HEK293 (cell line): ENCODE results near the gene OTOP3.
A peak's percentile ranks its signal among the peaks of the same experiment; 100 is the strongest.

Source experiments
- GLIS2 ChIP-seq: fragments of 450-650 bp; formaldehyde crosslinking; IDR thresholded peaks from 2 replicates; pipeline ENCODE4 v1.5.1; 2016; ENCODE audit warnings: missing biosample characterization, missing genetic modification characterization
- HOXA7 ChIP-seq: sonication (generic); formaldehyde crosslinking; IDR thresholded peaks from 2 replicates; pipeline ENCODE4 v1.8.1; 2022; ENCODE audit warnings: missing genetic modification reagents, borderline replicate concordance
- KLF8 ChIP-seq: fragments of 450-650 bp; formaldehyde crosslinking; IDR thresholded peaks from 2 replicates; pipeline ENCODE4 v1.5.1; 2016; ENCODE audit warnings: missing biosample characterization, missing genetic modification characterization
- SP2 ChIP-seq: fragments of 450-650 bp; formaldehyde crosslinking; IDR thresholded peaks from 2 replicates; pipeline ENCODE4 v1.5.1; 2016; ENCODE audit warnings: missing biosample characterization, missing genetic modification characterization
- TCF7L2 ChIP-seq: IDR thresholded peaks from 2 replicates; pipeline ENCODE4 v1.6.1; 2011; ENCODE audit warnings: low read depth, mild to moderate bottlenecking, inconsistent platforms, low read length, moderate library complexity, borderline replicate concordance
- ZBTB6 ChIP-seq: fragments of 450-650 bp; formaldehyde crosslinking; IDR thresholded peaks from 2 replicates; pipeline ENCODE4 v1.5.1; 2017; ENCODE audit warnings: missing biosample characterization, missing genetic modification characterization
- ZBTB7A ChIP-seq: fragments of 450-650 bp; formaldehyde crosslinking; IDR thresholded peaks from 2 replicates; pipeline ENCODE4 v1.5.1; 2016; ENCODE audit warnings: low read depth, missing biosample characterization, missing genetic modification characterization
- ZIC2 ChIP-seq: fragments of 450-650 bp; formaldehyde crosslinking; IDR thresholded peaks from 2 replicates; pipeline ENCODE4 v1.5.1; 2016; ENCODE audit warnings: missing biosample characterization, missing genetic modification characterization
- ZNF223 ChIP-seq: fragments of 450-650 bp; formaldehyde crosslinking; IDR thresholded peaks from 2 replicates; pipeline ENCODE4 v1.5.1; 2016; ENCODE audit warnings: missing biosample characterization, missing genetic modification characterization
- ZNF280D ChIP-seq: fragments of 450-650 bp; formaldehyde crosslinking; IDR thresholded peaks from 2 replicates; pipeline ENCODE4 v1.5.1; 2016; ENCODE audit warnings: missing biosample characterization, missing genetic modification characterization
- ZNF324 ChIP-seq: fragments of 450-650 bp; formaldehyde crosslinking; IDR thresholded peaks from 2 replicates; pipeline ENCODE4 v1.5.1; 2016; ENCODE audit warnings: missing biosample characterization, missing genetic modification characterization
- ZNF335 ChIP-seq: fragments of 450-650 bp; formaldehyde crosslinking; conservative IDR thresholded peaks from 2 replicates; pipeline ENCODE4 v1.5.1; 2016; ENCODE audit warnings: missing biosample characterization, missing genetic modification characterization
- ZNF341 ChIP-seq: fragments of 450-650 bp; formaldehyde crosslinking; IDR thresholded peaks from 2 replicates; pipeline ENCODE4; 2016; ENCODE audit warnings: low read depth, missing biosample characterization, missing genetic modification characterization
- ZNF391 ChIP-seq: fragments of 450-650 bp; formaldehyde crosslinking; IDR thresholded peaks from 2 replicates; pipeline ENCODE4 v1.5.1; 2016; ENCODE audit warnings: low read depth, missing biosample characterization, missing genetic modification characterization, borderline replicate concordance
- ZNF548 ChIP-seq: fragments of 450-650 bp; formaldehyde crosslinking; IDR thresholded peaks from 2 replicates; pipeline ENCODE4 v1.5.1; 2016; ENCODE audit warnings: missing biosample characterization, missing genetic modification characterization
- TF ChIP-seq, protein P1 (sequence below): fragments of 450-650 bp; formaldehyde crosslinking; IDR thresholded peaks from 2 replicates; pipeline ENCODE4 v1.5.1; 2016; ENCODE audit warnings: missing biosample characterization, missing genetic modification characterization
- TF ChIP-seq, protein P2 (sequence below): fragments of 450-650 bp; formaldehyde crosslinking; IDR thresholded peaks from 2 replicates; pipeline ENCODE4 v1.5.1; 2016; ENCODE audit warnings: missing biosample characterization, missing genetic modification characterization
- TF ChIP-seq, protein P3 (sequence below): fragments of 450-650 bp; formaldehyde crosslinking; conservative IDR thresholded peaks from 2 replicates; pipeline ENCODE4 v1.5.1; 2016; ENCODE audit warnings: low read depth, missing biosample characterization, missing genetic modification characterization
- TF ChIP-seq, protein P4 (sequence below): fragments of 450-650 bp; formaldehyde crosslinking; IDR thresholded peaks from 2 replicates; pipeline ENCODE4 v1.5.1; 2017; ENCODE audit warnings: missing biosample characterization, missing genetic modification characterization
- TF ChIP-seq, protein P5 (sequence below): fragments of 450-650 bp; formaldehyde crosslinking; IDR thresholded peaks from 2 replicates; pipeline ENCODE4 v1.5.1; 2016; ENCODE audit warnings: missing biosample characterization, missing genetic modification characterization

Gene OTOP3

DNA sequence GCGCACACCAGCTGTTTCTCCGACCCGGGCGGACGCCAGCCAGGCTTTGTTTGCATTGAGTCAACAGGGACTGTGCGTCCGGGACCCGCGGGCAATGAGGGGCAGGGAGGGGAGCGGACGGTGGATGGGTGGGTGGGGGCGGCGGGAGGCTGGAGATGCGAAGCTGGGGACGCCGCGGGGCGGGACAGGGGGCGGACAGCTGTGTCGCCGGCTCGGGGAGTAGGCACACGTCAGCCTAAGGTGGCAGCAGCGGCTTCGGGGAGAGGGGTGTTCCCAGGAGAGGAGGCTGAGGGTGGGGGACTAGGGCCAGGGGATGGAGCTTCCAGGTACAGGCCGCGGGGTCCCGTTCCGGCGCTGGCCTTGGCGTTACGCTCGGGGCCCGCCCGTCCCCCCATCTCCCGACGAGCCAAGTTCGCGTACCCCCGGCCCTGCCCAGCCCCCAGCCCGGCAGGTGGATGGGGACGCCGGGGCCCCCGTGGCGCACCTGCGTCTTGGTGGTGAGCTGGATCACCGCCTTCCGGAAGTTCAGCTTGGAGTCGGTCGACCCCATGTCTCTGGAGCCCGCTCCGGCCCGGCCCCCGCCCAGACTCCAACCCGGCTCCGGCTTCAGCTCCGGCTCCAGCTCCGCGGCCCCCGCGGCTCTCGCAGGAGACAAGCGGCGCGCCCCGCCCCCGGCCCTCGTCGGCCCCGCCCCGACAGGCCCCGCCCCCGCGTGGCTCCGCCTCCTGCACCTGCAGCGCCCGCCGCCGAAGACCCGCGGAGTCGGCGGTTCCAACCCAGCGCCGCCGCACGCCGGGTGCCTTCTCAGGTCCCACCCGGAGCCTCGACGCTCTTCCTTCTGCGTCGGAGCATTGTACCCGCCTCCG, 36.6 kb downstream of the OTOP3 start, which contains the start of gene HID1 (continued):
- TF ChIP-seq, protein P1, sequence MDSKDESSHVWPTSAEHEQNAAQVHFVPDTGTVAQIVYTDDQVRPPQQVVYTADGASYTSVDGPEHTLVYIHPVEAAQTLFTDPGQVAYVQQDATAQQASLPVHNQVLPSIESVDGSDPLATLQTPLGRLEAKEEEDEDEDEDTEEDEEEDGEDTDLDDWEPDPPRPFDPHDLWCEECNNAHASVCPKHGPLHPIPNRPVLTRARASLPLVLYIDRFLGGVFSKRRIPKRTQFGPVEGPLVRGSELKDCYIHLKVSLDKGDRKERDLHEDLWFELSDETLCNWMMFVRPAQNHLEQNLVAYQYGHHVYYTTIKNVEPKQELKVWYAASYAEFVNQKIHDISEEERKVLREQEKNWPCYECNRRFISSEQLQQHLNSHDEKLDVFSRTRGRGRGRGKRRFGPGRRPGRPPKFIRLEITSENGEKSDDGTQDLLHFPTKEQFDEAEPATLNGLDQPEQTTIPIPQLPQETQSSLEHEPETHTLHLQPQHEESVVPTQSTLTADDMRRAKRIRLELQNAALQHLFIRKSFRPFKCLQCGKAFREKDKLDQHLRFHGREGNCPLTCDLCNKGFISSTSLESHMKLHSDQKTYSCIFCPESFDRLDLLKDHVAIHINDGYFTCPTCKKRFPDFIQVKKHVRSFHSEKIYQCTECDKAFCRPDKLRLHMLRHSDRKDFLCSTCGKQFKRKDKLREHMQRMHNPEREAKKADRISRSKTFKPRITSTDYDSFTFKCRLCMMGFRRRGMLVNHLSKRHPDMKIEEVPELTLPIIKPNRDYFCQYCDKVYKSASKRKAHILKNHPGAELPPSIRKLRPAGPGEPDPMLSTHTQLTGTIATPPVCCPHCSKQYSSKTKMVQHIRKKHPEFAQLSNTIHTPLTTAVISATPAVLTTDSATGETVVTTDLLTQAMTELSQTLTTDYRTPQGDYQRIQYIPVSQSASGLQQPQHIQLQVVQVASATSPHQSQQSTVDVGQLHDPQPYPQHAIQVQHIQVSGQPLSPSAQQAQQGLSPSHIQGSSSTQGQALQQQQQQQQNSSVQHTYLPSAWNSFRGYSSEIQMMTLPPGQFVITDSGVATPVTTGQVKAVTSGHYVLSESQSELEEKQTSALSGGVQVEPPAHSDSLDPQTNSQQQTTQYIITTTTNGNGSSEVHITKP (tag by site-specific recombination) = peak; percentile 77
- TF ChIP-seq SP2 (tag by site-specific recombination) (peak; percentile 67), HOXA7 (CRISPR knock-in tag) (no peak), ZNF223 (no peak), ZNF280D (tag by site-specific recombination) (no peak), TCF7L2 (no peak), GLIS2 (tag by site-specific recombination) (peak; percentile 19; the same call in 1 of the 2 replicates), ZNF548 (tag by site-specific recombination) (no peak), ZNF341 (tag by site-specific recombination) (peak; percentile 62), ZNF335 (tag by site-specific recombination) (peak; percentile 70; the same call in 1 of the 2 replicates), ZNF391 (tag by site-specific recombination) (no peak), ZIC2 (tag by site-specific recombination) (peak; percentile 70), ZBTB7A (tag by site-specific recombination) (peak; percentile 77), ZNF324 (tag by site-specific recombination) (0 out of 2 replicates have a peak, but pooled peaks have one; percentile 28), ZBTB6 (tag by site-specific recombination) (peak; percentile 99), KLF8 (tag by site-specific recombination) (0 out of 2 replicates have a peak, but pooled peaks have one; percentile 36)
- TF ChIP-seq, protein P2, sequence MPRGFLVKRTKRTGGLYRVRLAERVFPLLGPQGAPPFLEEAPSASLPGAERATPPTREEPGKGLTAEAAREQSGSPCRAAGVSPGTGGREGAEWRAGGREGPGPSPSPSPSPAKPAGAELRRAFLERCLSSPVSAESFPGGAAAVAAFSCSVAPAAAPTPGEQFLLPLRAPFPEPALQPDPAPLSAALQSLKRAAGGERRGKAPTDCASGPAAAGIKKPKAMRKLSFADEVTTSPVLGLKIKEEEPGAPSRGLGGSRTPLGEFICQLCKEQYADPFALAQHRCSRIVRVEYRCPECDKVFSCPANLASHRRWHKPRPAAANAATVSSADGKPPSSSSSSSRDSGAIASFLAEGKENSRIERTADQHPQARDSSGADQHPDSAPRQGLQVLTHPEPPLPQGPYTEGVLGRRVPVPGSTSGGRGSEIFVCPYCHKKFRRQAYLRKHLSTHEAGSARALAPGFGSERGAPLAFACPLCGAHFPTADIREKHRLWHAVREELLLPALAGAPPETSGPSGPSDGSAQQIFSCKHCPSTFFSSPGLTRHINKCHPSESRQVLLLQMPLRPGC (tag by site-specific recombination) = no peak
- TF ChIP-seq, protein P3, sequence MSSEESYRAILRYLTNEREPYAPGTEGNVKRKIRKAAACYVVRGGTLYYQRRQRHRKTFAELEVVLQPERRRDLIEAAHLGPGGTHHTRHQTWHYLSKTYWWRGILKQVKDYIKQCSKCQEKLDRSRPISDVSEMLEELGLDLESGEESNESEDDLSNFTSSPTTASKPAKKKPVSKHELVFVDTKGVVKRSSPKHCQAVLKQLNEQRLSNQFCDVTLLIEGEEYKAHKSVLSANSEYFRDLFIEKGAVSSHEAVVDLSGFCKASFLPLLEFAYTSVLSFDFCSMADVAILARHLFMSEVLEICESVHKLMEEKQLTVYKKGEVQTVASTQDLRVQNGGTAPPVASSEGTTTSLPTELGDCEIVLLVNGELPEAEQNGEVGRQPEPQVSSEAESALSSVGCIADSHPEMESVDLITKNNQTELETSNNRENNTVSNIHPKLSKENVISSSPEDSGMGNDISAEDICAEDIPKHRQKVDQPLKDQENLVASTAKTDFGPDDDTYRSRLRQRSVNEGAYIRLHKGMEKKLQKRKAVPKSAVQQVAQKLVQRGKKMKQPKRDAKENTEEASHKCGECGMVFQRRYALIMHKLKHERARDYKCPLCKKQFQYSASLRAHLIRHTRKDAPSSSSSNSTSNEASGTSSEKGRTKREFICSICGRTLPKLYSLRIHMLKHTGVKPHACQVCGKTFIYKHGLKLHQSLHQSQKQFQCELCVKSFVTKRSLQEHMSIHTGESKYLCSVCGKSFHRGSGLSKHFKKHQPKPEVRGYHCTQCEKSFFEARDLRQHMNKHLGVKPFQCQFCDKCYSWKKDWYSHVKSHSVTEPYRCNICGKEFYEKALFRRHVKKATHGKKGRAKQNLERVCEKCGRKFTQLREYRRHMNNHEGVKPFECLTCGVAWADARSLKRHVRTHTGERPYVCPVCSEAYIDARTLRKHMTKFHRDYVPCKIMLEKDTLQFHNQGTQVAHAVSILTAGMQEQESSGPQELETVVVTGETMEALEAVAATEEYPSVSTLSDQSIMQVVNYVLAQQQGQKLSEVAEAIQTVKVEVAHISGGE = peak; percentile 42; the same call in 1 of the 2 replicates
- TF ChIP-seq, protein P4, sequence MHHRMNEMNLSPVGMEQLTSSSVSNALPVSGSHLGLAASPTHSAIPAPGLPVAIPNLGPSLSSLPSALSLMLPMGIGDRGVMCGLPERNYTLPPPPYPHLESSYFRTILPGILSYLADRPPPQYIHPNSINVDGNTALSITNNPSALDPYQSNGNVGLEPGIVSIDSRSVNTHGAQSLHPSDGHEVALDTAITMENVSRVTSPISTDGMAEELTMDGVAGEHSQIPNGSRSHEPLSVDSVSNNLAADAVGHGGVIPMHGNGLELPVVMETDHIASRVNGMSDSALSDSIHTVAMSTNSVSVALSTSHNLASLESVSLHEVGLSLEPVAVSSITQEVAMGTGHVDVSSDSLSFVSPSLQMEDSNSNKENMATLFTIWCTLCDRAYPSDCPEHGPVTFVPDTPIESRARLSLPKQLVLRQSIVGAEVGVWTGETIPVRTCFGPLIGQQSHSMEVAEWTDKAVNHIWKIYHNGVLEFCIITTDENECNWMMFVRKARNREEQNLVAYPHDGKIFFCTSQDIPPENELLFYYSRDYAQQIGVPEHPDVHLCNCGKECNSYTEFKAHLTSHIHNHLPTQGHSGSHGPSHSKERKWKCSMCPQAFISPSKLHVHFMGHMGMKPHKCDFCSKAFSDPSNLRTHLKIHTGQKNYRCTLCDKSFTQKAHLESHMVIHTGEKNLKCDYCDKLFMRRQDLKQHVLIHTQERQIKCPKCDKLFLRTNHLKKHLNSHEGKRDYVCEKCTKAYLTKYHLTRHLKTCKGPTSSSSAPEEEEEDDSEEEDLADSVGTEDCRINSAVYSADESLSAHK = 0 out of 2 replicates have a peak, but pooled peaks have one; percentile 3
- TF ChIP-seq, protein P5, sequence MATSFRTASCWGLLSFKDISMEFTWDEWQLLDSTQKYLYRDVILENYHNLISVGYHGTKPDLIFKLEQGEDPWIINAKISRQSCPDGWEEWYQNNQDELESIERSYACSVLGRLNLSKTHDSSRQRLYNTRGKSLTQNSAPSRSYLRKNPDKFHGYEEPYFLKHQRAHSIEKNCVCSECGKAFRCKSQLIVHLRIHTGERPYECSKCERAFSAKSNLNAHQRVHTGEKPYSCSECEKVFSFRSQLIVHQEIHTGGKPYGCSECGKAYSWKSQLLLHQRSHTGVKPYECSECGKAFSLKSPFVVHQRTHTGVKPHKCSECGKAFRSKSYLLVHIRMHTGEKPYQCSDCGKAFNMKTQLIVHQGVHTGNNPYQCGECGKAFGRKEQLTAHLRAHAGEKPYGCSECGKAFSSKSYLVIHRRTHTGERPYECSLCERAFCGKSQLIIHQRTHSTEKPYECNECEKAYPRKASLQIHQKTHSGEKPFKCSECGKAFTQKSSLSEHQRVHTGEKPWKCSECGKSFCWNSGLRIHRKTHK (tag by site-specific recombination) = no peak
